Psoas muscle (tissue), 8 donors: ENCODE data around the gene RUNX3. TPM values are rescaled to one million over a fixed set of nuclear protein-coding genes. Genes with fewer than 3 reads are reported as not detected.

ENCODE experiments used
- ATAC-seq, 4 donors: fragments of 200-7000 bp; cut with Tn5 transposase; one replicate each; pipeline ENCODE4 v1.9.1; 2020; ENCODE audit warnings: moderate library complexity in 3 of 4, mild to moderate bottlenecking in 2 of 4
- DNase-seq, 2 donors: peaks; one replicate each; pipeline ENCODE4 v3.0.0-alpha.2; 2020
- H3K27ac ChIP-seq: fragments of 200-600 bp; one replicate; pipeline ENCODE4 v1.8.0; 2022
- H3K27me3 ChIP-seq, 3 donors: fragments of 200-600 bp in 1 of 3; one replicate each; pipeline versions ENCODE4 v1.6.1 to v1.8.0; 2013 to 2022; ENCODE audit warnings: low read length in 2 of 3, mild to moderate bottlenecking in 2 of 3, moderate library complexity in 1 of 3; ENCODE audit not compliant: insufficient read depth in 3 of 3
- H3K36me3 ChIP-seq, 2 donors: fragments of 200-600 bp in 1 of 2; one replicate each; pipeline versions ENCODE4 v1.6.1 to v1.8.0; 2013 to 2022; ENCODE audit warnings: low read depth in 1 of 2, mild to moderate bottlenecking in 1 of 2, moderate library complexity in 1 of 2; ENCODE audit not compliant: insufficient read depth in 1 of 2
- H3K4me1 ChIP-seq: fragments of 200-600 bp; one replicate; pipeline ENCODE4 v1.8.0; 2022
- H3K4me3 ChIP-seq: fragments of 200-600 bp; one replicate; pipeline ENCODE4 v1.8.0; 2022; ENCODE audit warnings: mild to moderate bottlenecking
- H3K9me3 ChIP-seq: fragments of 200-600 bp; one replicate; pipeline ENCODE4 v1.8.0; 2022
- WGBS, 3 donors: extraction: QIAGEN DNeasy Blood & Tissue Kit; methylation state at CpG; one replicate each; pipeline versions ENCODE4 v1.1.6 to v1.1.7; 2013; 5-methylcytosine and 5-hydroxymethylcytosine counted together
- intact Hi-C, 2 donors: fragments of 100-400 bp; cut with DNase I; formaldehyde crosslinking; loops; one replicate each; pipeline versions ENCODE4 v1.11.0 to v1.14.2; 2022
- polyA plus RNA-seq, 3 donors: library from polyadenylated mRNA; stranded (reverse); fragments of 200-250 nt; gene quantifications; one replicate each; pipeline ENCODE4 v1.2.3, GENCODE V29; 2013
- total RNA-seq, 4 donors: library from RNA; stranded (reverse); fragmentation: NEBNext Ultra II Directional in 2 of 4; extraction: Animal tissue kit (Norgen Biotek cat#: 25700) in 2 of 4; gene quantifications; one replicate each; pipeline versions ENCODE4 v1.2.1 to v1.2.4, GENCODE V29; 2021 to 2023
- TF ChIP-seq, protein P1 (sequence below): fragments of 200-600 bp; IDR thresholded peaks from one replicate; pipeline ENCODE4 v1.8.0; 2022; ENCODE audit warnings: antibody characterized with exemption
- donor health status: healthy with polysubstance abuse.
- donor health status: DM: no; HTN: no; CAD: no; lungs with moderate emphysema.
- donor health status: Bipolar disorder and iron deficiency.
- donor health status: healthy.
- donor health status: DM: yes; HTN: yes; CAD: no.
- donor health status: DM: no; HTN: no; CAD: no.
- donor health status: DM: no; HTN: no; CAD: no.
- donor health status: DM: yes; HTN: yes; CAD: no.

The RUNX3 gene
- total and polyA plus RNA-seq, 7 donors, result 0.16 to 0.59 (median 0.28) TPM

DNA sequence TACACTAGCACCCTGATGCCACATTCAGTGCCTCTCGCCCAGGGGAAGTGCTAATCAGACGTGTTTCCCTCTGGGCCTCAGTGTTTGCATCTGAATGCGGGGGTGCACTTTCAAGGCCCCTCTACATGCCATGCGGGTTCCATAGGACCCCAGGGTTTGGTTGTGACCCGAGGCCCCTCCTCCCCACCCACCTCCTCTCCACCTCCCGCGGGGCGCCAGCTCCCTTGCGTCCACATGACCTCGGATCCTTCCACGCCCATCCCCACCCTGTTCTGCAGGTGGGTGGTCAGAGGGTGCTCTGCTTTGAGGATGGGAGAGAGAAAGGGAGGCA is 5.1 kb upstream of the RUNX3 start:
- intact Hi-C loops, result no loop called here
- peaks cover 3% of the 10 kb centered on the region for H3K4me1 ChIP-seq
- 50 to 54% (median 50%) methylated on average over 11 of the region's 11 CpGs for WGBS, 3 donors
- H3K4me3 ChIP-seq, result no peak overlapping the region
- no peaks in the 10 kb centered on the region for H3K36me3 ChIP-seq
- DNase-seq (peak in 1 of 2 donors; percentile 26), ATAC-seq (no peak)
- TF ChIP-seq, protein P1, sequence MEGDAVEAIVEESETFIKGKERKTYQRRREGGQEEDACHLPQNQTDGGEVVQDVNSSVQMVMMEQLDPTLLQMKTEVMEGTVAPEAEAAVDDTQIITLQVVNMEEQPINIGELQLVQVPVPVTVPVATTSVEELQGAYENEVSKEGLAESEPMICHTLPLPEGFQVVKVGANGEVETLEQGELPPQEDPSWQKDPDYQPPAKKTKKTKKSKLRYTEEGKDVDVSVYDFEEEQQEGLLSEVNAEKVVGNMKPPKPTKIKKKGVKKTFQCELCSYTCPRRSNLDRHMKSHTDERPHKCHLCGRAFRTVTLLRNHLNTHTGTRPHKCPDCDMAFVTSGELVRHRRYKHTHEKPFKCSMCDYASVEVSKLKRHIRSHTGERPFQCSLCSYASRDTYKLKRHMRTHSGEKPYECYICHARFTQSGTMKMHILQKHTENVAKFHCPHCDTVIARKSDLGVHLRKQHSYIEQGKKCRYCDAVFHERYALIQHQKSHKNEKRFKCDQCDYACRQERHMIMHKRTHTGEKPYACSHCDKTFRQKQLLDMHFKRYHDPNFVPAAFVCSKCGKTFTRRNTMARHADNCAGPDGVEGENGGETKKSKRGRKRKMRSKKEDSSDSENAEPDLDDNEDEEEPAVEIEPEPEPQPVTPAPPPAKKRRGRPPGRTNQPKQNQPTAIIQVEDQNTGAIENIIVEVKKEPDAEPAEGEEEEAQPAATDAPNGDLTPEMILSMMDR, result no peak
- no peaks in the 10 kb centered on the region for H3K9me3 ChIP-seq
- peaks cover 0 to 49% (median 26%) of the 10 kb centered on the region in 3 donors for H3K27me3 ChIP-seq
- no peak overlapping the region for H3K27ac ChIP-seq

GRCh38 chr1:24934310-24935195 is 4.5 kb upstream of the RUNX3 start:
- H3K9me3 ChIP-seq, result no peaks in the 10 kb centered on the region
- H3K4me3 ChIP-seq, result no peak overlapping the region
- no peak for ATAC-seq
- H3K4me1 ChIP-seq, result peaks cover 3% of the 10 kb centered on the region
- intact Hi-C loops, result no loop called here
- TF ChIP-seq, protein P1, result no peak
- no peaks in the 10 kb centered on the region for H3K36me3 ChIP-seq
- peak in 1 of 2 donors; percentile 7 for DNase-seq
- 41 to 57% (median 49%) methylated on average over 16 of the region's 16 CpGs for WGBS, 3 donors
- H3K27me3 ChIP-seq, result peaks cover under 1 to 53% (median 30%) of the 10 kb centered on the region in 3 donors
- H3K27ac ChIP-seq, result no peak overlapping the region

DNA sequence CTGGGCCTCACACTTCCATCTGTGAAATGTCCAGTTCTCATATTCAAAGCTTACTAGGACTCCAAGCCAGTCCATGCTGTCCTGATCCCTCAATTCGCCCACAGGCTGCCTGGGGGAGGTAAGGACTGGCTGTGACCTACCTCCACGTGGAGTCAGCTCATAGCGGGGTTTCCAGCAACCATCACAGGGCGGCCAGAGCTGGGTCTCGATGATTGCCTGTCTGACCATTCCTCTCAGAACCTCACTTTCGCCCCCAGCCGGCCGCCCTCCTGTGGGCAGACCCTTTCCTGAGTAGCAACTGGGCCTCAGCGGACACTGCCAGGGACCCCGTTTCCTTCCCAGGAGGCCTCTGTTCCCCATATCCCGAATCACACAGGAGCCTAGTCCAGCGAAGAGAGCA is 3.4 kb upstream of the RUNX3 start:
- TF ChIP-seq, protein P1, result no peak
- peak in 1 of 2 donors; percentile 47 for DNase-seq
- peaks cover 9% of the 10 kb centered on the region for H3K4me1 ChIP-seq
- peaks cover 4 to 64% (median 34%) of the 10 kb centered on the region in 3 donors for H3K27me3 ChIP-seq
- 71 to 82% (median 81%) methylated on average over 12 of the region's 12 CpGs for WGBS, 3 donors
- H3K9me3 ChIP-seq, result no peaks in the 10 kb centered on the region
- no peak overlapping the region for H3K27ac ChIP-seq
- no peak overlapping the region for H3K4me3 ChIP-seq
- H3K36me3 ChIP-seq, result no peaks in the 10 kb centered on the region
- intact Hi-C loops, result loop anchor here (2.0 kb wide), 2 partner anchors 163 to 167 kb away; no protein-coding TSS in a partner anchor
- no peak for ATAC-seq

DNA sequence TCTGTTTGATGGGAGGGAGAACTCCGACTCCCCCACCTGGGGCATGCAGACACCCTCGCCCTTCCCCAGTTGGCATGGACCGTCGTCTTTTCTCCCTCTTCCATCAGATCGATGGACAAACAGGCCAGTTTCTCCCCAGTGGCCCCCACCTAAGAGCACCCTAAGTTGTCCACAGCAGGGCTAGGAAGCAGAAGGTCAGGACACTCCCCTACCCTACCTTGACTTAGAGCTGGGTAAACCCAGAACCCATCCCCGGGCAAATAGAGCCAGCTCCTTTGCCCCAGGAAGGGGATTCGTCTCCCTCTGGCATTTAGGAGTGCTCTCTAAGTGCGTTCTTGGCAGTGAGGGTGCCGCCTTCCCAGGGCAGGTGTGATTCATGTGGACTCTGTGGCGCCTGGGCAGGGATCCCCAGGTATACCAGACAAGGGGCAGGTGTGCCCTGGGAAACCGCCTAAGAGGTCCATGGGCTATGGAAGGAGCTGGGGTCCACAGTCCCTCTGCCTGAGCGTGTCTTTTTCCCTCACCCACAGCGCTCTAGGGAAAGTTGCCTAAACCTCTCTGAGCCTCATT is 2.7 kb upstream of the RUNX3 start:
- H3K27me3 ChIP-seq, result peaks cover 4 to 71% (median 38%) of the 10 kb centered on the region in 3 donors
- DNase-seq (peak in 1 of 2 donors; percentile 15), ATAC-seq (no peak)
- H3K4me3 ChIP-seq, result peak overlapping the region; percentile 35
- no peaks in the 10 kb centered on the region for H3K36me3 ChIP-seq
- H3K4me1 ChIP-seq, result peaks cover 10% of the 10 kb centered on the region
- no peak overlapping the region for H3K27ac ChIP-seq
- TF ChIP-seq, protein P1, result no peak
- intact Hi-C loops, result loop anchor here (2.0 kb wide), 2 partner anchors 164 to 168 kb away; no protein-coding TSS in a partner anchor
- 63 to 78% (median 68%) methylated on average over 13 of the region's 13 CpGs for WGBS, 3 donors
- no peaks in the 10 kb centered on the region for H3K9me3 ChIP-seq
